ENCODE results near the gene COX17.

COX17 gene

DNA sequence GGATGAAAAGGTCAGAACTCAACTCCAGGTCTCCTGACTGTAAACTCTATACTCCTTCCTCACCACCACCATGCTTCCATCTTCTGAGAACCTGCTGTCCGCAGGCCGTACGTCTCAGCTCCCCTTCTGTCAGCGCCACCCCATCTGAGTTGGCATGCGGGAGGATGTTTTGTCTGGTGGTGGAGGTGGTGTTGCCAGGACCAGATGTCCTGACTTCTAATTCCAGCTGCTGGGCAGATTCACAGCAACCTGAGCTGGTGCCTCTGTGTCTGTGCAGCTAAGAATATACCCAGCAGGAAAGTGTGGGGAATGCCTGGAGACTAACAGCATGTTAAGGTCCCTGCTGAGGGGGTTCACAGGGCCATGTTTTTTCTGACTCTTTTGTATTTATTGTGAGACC, 56.3 kb downstream of the COX17 start:
- no peak for DNase-seq (ENCODE audit: low read depth)
